ENCODE results near the gene RPP30.
"Not testable (repeated sequence)": the region's sequence is repeated elsewhere in the genome, so short reads cannot be mapped to it uniquely, and the experiment has no call there.

Gene RPP30

DNA sequence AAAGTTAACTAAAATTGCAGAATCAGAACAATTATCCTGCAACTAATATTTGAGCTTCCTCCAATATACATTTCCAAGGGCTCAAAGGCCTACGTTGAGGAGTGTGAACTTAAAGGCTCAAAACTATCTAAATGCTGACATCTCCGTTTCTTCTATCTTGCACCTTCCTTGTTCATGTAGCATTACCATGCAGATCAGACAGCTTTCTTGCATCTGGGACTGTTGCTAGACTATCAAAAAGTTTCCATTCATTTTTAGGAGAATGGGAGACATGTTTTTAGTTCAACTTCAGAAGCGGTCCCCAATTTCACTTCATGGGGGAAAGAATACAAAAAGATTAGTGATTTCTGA is 46.2 kb downstream of the RPP30 start:
- FAIRE-seq = no peak

- FAIRE-seq = no peak
Observed at GRCh38 chr10:90919683-90920574, 48.2 kb downstream of the RPP30 start.

- FAIRE-seq = no peak
Observed at GRCh38 chr10:90920986-90921666, 49.4 kb downstream of the RPP30 start, which contains the start of gene ANKRD1. Gene ANKRD1 (minus strand): TSS chr10:90921087. CDS start chr10:90921027, 60 bp downstream.

- FAIRE-seq = no peak
Observed at GRCh38 chr10:90921906-90922305, 50.1 kb downstream of the RPP30 start.

DNA sequence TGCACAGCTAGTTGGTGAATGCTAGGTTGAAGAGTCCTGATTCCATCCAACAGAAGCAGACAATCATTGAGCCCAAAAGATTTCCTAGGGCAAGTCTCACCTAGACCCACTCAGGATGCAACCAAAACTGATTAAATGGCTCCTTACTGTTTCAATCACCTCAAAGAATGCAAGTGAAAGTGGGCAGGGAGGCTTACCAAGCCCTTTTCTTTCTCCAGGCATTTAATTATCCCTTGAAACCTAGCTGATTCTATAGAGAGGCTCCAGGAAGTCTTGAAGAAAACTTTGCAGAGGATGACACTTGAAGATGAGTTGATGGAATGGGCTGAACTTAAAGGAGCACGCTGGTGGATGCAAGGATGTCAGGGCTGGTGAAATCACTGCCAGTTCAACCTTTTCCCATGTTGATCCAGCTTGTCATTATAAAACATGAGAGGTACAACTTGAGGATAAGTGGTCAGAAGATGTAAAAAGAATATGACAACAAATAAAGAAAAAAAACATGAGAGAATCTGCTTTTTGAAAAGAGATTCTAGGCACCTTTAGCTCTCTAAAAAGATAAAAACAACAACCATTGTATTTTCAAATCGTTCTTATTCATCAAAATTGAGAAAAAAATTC is 51.4 kb downstream of the RPP30 start:
- FAIRE-seq = no peak

GRCh38 chr10:90924552-90924951 is 52.8 kb downstream of the RPP30 start:
- FAIRE-seq = no peak

DNA sequence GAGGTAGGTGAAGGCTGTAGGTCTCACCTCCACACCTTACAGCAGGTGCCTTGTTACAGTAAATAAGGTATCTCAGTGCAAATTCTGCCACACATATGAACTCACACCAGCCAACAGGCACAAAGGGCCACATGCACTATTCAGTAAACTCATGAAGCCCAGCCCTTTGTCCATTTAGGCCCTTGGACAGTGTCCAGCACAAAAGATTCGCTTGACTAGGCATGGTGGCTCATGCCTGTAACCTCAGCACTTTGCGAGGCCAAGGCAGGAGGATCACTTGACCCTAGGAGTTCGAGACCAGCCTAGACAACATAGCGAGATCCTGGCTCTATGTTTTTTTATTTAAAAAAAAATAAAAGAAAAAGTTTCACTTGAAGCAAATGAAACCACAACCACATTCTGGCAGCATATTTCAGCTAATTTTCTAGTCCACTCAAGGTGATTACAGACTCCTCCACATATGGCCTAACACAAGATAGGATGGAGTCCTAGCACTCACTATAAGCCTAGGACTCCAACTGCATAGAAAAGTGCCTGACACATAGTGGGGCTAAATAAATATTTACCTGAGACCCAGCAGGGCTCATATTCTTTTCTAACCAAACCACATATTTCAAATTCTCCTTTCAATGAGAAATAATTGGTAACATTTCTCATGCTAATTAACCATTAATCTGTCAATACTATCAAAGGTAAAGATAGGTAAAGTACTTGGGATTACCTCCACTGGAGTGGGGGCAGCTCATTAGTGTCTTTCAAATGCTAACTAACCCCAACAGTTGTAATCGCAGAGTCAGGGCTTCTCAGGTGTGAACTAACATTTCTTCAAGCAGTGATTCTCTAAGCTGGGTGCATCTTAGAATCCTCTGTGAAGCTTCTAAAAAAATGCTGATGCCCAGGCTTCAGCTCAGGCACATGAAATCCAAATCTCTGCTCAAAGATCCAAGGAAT is 53.6 kb downstream of the RPP30 start:
- FAIRE-seq = no peak

DNA sequence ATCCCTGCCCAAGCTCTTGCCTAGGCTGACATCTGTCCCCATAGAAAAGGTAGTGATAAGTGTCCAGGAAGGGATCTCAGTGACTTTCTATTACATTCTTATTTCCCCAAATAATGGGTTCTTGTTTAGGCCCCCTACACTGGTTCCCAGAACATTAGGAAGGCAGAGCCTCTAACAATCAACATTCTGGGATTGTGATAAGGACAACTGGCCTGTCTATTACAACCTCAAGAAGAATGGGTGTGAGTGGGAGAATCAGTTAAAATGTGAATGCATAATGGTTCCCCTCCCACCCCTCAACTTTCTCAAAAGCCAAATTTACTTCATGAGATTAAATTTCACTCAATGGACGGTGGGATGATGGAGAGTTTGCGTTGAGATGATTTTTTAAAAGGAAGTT is 55.5 kb downstream of the RPP30 start:
- FAIRE-seq = no peak

- FAIRE-seq = no peak
Observed at GRCh38 chr10:90929179-90929578, 57.4 kb downstream of the RPP30 start.

DNA sequence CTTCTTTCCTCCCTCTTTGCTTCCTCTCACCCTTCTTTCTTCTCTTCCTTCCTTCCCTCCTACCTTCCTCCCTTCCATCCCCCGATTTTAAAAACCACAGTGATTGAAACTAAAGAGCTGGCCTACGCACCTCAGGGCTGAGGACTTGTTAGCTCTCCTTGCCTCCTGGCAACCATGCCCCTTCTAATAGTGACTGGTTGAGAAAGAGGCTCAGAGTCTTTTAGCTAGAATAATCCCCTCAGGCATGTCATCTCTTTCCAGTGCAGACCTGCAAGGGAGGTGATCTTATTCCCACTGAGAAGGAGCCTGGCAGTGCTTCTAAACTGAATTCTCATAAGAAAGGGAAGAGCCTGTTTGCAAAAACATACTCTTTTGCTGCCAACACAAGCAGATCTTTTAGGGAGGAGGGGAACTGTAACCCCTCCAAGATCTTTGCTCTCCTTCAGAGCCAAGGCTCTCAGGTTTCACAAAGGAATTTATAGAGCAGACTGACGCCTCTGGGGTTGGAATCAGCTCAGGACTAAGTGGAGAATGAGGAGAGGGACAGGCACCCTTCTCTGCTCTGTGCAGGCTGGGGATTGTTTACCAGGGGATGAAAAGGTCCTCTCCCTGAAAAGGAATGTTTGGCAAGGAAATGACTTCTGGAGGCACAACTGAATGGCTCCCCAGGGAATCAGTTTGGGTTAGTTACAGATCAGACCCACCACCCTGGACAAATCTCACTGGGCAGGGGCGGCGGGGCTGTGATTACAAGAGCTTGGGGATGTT is 58.5 kb downstream of the RPP30 start:
- no peak for FAIRE-seq

DNA sequence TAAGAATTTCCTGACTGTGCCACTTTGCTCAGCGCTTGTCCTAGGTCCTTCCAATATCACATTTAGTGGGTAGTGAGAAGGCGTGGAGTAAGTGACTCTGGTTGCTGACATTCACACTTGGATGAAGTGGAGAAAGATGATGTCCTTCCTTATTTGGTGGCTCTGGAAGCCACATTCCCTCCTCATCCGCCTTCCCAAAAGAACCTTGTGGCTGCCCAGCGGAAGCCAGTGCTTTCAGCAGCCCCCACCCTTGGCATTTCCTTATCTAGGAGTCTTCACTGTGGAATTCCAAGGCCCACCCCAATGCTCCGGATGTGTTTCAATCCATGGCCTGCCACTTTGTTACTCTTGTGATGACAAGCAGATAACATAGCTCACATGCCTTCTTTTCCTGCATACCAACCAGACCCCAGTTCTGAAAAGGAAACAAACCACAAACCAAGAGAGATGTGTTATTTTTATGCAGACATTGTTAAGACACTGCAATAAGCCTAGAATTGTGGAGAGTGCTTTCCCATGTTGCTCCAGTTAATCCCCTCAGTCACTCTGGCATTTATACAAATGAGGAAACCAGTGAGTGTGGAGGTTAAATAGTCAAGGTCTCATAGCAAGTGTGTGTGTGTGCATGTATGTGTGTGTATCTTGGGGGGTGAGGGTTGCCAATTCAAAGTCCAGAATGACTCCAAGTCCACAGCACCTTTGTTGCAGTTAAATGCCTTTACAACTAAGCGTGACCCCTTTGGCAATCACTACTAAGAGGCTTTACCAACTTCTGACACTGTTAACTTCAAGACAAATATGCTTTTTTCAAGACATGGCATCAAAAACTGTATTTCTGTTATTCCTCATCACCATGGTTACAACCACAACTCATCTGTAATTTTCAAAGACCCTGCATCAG is 59.4 kb downstream of the RPP30 start:
- FAIRE-seq = no peak

GRCh38 chr10:90935581-90936275 is 64.0 kb downstream of the RPP30 start:
- FAIRE-seq = no peak

DNA sequence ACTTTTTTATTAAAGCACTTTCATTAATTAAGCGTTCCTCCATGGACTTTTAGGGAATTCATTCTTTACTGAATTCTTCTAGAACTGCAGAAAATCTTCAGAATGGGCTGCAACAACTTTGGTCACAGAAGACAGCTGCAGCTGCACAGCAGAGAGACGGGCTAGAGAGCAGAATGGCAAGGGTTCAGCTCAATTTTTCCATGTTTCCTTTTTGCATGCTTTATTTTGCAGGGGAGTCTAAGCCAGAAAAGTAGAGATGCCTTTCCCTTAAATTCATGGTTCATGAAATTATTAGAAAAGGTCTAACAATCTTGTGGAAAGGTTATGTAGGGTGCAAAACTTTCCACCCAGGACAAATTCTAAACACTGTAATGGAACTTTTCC is 64.5 kb downstream of the RPP30 start:
- FAIRE-seq = no peak

- FAIRE-seq = no peak
Observed at GRCh38 chr10:90937645-90938258, 66.0 kb downstream of the RPP30 start.

DNA sequence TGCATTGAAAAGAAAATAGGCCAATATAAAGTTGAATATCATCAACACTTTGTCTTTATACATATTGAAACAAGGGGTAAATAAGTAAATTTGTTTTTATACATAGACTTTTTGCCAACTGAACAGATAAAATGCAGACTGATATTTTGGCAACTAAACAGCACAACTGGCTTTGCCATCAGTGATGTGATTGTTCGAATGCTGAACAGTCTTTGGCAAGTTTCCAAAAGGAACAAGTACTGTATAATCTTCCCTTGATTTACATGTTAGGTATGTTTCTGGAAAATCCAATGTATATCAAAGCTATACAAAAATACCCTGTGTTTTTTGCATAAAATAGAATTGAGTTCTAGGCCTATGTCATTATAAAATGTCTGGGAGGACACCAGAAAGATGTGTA is 67.3 kb downstream of the RPP30 start:
- FAIRE-seq = no peak

DNA sequence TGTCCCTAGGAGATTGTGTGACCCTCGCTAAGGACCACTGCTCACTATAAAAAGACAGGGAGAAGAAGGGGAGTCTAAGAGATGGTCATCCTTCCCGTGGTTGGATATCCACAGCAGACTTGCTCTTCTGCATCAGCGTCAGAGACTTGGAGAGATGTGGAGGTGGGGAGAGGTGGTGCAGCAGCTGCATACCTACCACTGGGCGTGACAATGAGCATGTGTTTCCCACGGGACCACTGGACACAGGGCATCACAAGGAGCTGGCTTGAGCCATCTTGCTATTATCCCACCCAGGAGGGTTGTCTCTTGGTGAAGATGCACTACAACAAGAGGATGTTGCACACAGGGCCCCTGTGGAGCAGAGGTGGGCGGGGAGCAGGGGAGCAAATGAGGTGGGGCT is 67.9 kb downstream of the RPP30 start:
- FAIRE-seq = no peak

GRCh38 chr10:90942980-90943379 is 71.2 kb downstream of the RPP30 start:
- FAIRE-seq = not testable (repeated sequence)

DNA sequence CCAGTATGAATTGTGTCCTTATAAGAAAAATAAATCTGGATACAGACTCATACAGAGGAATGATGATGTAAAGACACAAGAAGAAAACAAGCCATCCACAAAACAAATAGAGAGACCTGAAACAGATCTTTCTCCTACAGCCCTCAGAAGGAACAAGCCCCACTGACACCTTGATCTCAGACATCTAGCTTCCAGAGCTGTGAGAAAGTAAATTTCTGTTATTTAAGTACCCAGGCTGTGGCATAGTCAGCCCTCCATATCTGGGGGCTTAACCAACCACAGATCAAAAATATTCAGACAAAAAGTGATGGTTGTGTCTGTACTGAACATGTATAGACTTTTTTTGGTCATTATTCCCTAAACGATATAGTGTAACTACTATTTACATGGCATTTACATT is 73.0 kb downstream of the RPP30 start:
- no peak for FAIRE-seq

GRCh38 chr10:90945491-90946070 is 73.8 kb downstream of the RPP30 start:
- no peak for FAIRE-seq

Data from G401.6 (cell line).